Measurements from ENCODE around the gene OR4D2.
"Not testable (repeated sequence)": the region's sequence is repeated elsewhere in the genome, so short reads cannot be mapped to it uniquely, and the experiment has no call there.

Gene OR4D2

DNA sequence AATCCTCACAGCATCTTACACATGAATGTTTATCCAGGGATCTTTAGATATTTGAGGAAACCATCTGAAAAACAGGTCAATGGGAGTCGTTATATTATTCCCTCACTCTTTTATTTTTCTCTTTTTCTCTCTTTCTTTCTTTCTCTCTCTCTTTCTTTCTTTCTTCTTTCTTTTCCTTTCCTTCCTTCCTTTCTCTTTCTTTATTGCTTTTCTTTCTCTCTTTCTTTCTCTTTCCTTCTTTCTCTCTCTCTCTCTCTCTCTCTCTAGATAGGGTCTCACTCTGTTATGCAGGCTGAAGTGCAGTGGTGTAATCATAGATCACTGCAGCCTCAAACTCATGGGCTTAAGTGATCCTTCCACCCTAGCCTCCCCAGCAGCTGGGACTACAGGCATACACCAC lies 38.9 kb upstream of the OR4D2 start:
- no peaks in the 10 kb centered on the region for H3K36me3 Mint-ChIP-seq (ENCODE audit: low read depth)
- DNase-seq = no peak
- no peaks in the 10 kb centered on the region for H3K9me3 Mint-ChIP-seq
- no peak overlapping the region for H3K4me3 Mint-ChIP-seq
- peaks cover 66% of the 10 kb centered on the region for H3K27me3 Mint-ChIP-seq (ENCODE audit: low read depth, poor library complexity)
- TF ChIP-seq, protein P1, sequence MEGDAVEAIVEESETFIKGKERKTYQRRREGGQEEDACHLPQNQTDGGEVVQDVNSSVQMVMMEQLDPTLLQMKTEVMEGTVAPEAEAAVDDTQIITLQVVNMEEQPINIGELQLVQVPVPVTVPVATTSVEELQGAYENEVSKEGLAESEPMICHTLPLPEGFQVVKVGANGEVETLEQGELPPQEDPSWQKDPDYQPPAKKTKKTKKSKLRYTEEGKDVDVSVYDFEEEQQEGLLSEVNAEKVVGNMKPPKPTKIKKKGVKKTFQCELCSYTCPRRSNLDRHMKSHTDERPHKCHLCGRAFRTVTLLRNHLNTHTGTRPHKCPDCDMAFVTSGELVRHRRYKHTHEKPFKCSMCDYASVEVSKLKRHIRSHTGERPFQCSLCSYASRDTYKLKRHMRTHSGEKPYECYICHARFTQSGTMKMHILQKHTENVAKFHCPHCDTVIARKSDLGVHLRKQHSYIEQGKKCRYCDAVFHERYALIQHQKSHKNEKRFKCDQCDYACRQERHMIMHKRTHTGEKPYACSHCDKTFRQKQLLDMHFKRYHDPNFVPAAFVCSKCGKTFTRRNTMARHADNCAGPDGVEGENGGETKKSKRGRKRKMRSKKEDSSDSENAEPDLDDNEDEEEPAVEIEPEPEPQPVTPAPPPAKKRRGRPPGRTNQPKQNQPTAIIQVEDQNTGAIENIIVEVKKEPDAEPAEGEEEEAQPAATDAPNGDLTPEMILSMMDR (IDR thresholded peaks at IDR 0.05) = no peak
- no peaks in the 10 kb centered on the region for H3K4me1 Mint-ChIP-seq
- H3K27ac Mint-ChIP-seq = no peak overlapping the region

DNA sequence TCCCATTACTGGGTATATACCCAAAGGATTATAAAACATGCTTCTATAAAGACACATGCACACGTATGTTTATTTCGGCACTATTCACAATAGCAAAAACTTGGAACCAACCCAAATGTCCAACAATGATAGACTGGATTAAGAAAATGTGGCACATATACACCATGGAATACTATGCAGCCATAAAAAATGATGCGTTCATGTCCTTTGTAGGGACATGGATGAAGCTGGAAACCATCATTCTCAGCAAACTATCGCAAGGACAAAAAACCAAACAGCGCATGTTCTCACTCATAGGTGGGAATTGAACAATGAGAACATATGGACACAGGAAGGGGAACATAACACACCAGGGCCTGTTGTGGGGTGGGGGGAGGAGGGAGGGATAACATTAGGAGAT lies 34.1 kb upstream of the OR4D2 start:
- H3K36me3 Mint-ChIP-seq (ENCODE audit: low read depth); H3K4me1 Mint-ChIP-seq; H3K4me3 Mint-ChIP-seq; DNase-seq; H3K27ac Mint-ChIP-seq; H3K9me3 Mint-ChIP-seq: not testable (repeated sequence)
- peaks cover 83% of the 10 kb centered on the region for H3K27me3 Mint-ChIP-seq (ENCODE audit: low read depth, poor library complexity)

DNA sequence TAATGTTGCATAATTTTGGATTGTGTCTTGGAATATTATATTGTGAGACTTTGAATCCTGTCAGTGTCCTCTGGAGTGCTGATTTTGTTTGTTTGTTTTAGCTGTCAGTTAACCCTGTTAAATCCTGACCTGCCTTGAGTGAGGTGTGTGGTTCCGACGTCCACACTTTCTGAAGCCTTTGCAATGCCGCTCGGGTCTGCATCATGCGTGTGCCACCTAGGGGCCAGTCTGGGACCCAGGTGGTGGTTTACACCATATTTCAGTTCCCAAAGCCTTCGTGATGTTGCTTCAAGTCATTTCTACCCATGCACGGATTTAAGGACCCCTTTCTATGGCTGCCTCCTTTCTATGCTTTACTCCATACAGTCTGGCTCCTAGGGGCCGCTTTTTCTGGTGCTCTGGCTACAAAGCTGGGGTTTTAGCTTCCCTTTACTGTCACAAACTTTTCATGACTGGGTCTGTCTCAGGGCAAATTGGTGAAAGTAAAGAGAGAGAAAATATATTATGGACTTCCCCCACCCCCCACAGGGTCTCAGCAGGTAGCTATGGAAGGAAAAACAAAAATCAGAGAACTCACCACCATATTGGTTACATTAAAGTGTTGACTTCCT lies 30.0 kb upstream of the OR4D2 start:
- H3K4me1 Mint-ChIP-seq = no peaks in the 10 kb centered on the region
- H3K9me3 Mint-ChIP-seq = peaks cover 14% of the 10 kb centered on the region
- TF ChIP-seq, protein P1 (IDR thresholded peaks at IDR 0.05) = peak; percentile 33
- peaks cover 84% of the 10 kb centered on the region for H3K27me3 Mint-ChIP-seq (ENCODE audit: low read depth, poor library complexity)
- no peak overlapping the region for H3K4me3 Mint-ChIP-seq
- no peak overlapping the region for H3K27ac Mint-ChIP-seq
- no peak for DNase-seq
- H3K36me3 Mint-ChIP-seq (ENCODE audit: low read depth) = no peaks in the 10 kb centered on the region

DNA sequence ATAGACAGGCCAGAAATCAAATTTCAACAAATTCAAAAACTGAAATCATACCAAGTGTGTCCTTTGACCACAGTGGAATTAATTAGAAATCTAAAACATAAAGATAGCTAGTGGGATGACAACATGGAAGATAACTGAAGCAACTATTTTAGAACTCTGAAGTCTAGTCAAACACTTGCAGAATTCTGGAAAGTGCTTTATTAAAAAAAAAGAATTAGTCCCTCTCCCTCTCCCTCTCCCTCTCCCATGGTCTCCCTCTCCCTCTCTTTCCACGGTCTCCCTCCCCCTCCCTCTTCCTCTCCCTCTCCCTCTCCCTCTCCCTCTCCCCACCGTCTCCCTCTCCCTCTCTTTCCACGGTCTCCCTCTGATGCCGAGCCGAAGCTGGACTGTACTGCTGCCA lies 25.3 kb upstream of the OR4D2 start:
- H3K36me3 Mint-ChIP-seq (ENCODE audit: low read depth) = no peaks in the 10 kb centered on the region
- no peak overlapping the region for H3K27ac Mint-ChIP-seq
- peaks cover 43% of the 10 kb centered on the region for H3K9me3 Mint-ChIP-seq
- TF ChIP-seq, protein P1 (IDR thresholded peaks at IDR 0.05) = no peak
- no peaks in the 10 kb centered on the region for H3K4me1 Mint-ChIP-seq
- no peak overlapping the region for H3K4me3 Mint-ChIP-seq
- no peak for DNase-seq
- H3K27me3 Mint-ChIP-seq (ENCODE audit: low read depth, poor library complexity) = peaks cover 58% of the 10 kb centered on the region

DNA sequence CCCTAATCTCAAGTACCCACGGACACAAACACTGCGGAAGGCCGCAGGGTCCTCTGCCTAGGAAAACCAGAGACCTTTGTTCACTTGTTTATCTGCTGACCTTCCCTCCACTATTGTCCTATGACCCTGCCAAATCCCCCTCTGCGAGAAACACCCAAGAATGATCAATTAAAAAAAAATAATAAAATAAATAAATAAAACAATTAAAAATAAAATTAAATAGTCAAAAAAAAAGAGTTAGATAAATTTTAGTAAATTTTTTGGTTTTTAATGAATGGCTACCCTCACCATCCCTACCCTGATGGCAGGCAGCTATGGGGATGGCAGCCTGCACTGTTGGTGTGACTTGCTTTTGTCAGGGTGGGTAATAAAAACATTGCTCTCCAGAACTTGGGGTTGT lies 23.4 kb upstream of the OR4D2 start:
- not testable (repeated sequence) for H3K27ac Mint-ChIP-seq

DNA sequence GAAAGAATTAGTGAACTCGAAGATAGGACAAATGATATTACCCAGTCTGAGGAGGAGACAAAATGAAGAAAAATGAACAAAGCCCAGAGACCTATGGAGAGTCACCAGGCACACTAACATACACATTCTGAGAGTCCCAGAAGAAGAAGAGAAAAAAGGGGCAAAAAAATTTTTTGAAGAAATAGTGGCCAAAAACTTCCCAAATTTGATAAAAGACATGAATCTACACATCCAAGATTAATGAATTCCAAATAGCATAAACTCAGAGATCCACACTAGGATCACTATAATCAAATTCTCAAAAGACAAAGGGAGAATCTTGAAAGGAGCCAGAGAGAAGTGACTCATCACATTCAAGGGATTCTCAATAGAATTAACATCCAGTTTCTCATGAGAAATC lies 22.0 kb upstream of the OR4D2 start:
- Mint-ChIP-seq H3K4me3 (no peak overlapping the region), H3K4me1 (no peaks in the 10 kb centered on the region), H3K36me3 (ENCODE audit: low read depth) (no peaks in the 10 kb centered on the region), H3K27me3 (ENCODE audit: low read depth, poor library complexity) (peaks cover 57% of the 10 kb centered on the region), H3K9me3 (peaks cover 43% of the 10 kb centered on the region), H3K27ac (no peak overlapping the region)
- TF ChIP-seq, protein P1 (IDR thresholded peaks at IDR 0.05) = no peak
- no peak for DNase-seq

More for the DNA sequence above, 23.4 kb upstream of the OR4D2 start:
- H3K4me3 Mint-ChIP-seq; DNase-seq; H3K4me1 Mint-ChIP-seq; H3K36me3 Mint-ChIP-seq (ENCODE audit: low read depth): not testable (repeated sequence)
- peaks cover 43% of the 10 kb centered on the region for H3K9me3 Mint-ChIP-seq
- H3K27me3 Mint-ChIP-seq (ENCODE audit: low read depth, poor library complexity) = peaks cover 57% of the 10 kb centered on the region

DNA sequence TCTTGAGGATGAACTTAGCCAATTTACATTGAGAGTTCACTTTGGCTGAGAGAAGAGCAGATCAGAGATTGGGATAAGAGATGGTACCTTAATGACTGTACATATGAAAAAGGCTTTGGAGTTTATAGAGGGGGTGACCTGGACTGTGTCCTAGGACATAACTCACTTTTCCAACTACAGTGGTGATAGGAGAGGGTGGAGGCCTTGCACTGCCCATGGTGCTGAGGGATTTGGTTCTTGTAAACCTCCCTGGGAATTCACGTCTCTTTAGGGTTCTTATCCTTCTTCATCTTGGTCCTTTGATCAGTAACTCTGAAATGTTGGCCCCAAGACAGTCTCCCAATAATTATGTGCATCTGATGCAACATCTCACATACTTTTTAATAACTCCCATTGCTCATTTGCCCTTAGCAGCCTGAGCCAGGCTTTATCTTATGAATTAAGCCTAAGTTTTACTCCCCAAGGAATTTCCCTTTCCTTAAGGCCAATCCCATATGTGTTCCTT lies 18.8 kb upstream of the OR4D2 start, which contains the start of gene OR4D1:
Gene OR4D1 (plus strand): TSS at position 455 of the 505 bp plus-strand sequence. CDS start 6,770 bp downstream, outside the sequence.
- H3K9me3 Mint-ChIP-seq = peaks cover 30% of the 10 kb centered on the region
- H3K4me1 Mint-ChIP-seq = no peaks in the 10 kb centered on the region
- no peak for DNase-seq
- no peak within 1 kb of the TSS for H3K4me3 Mint-ChIP-seq
- TF ChIP-seq, protein P1 (IDR thresholded peaks at IDR 0.05) = no peak
- peaks cover 70% of the 10 kb centered on the region for H3K27me3 Mint-ChIP-seq (ENCODE audit: low read depth, poor library complexity)
- no peak within 1 kb of the TSS for H3K27ac Mint-ChIP-seq
- no peaks in the 10 kb centered on the region for H3K36me3 Mint-ChIP-seq (ENCODE audit: low read depth)
